Stomach (tissue), 4 donors: ENCODE results near the gene DDAH1.

Experiments
- EP300 ChIP-seq: sonication (generic); formaldehyde crosslinking; IDR thresholded peaks from one replicate; pipeline ENCODE4 v1.6.1; 2017; ENCODE audit warnings: antibody characterized with exemption
- POLR2A ChIP-seq, 4 donors: fragments of 450-650 bp; IDR thresholded peaks; one replicate each; pipeline ENCODE4 v1.6.1; 2016; ENCODE audit warnings: antibody characterized with exemption in 4 of 4, control low read depth in 2 of 4, mild to moderate bottlenecking in 1 of 4, moderate library complexity in 1 of 4
- TF ChIP-seq, protein P1 (sequence below), 7 experiments: fragments of 450-650 bp in 4 of 7; fragments of 200-600 bp in 3 of 7; sonication (generic) in 3 of 7; IDR thresholded peaks; one replicate each; pipeline ENCODE4 v1.5.1; 2016 to 2019; ENCODE audit warnings: antibody characterized with exemption in 7 of 7, control low read depth in 2 of 7, mild to moderate bottlenecking in 1 of 7

GRCh38 chr1:85333186-85333585 lies 131.8 kb downstream of the DDAH1 start:
- TF ChIP-seq, protein P1, sequence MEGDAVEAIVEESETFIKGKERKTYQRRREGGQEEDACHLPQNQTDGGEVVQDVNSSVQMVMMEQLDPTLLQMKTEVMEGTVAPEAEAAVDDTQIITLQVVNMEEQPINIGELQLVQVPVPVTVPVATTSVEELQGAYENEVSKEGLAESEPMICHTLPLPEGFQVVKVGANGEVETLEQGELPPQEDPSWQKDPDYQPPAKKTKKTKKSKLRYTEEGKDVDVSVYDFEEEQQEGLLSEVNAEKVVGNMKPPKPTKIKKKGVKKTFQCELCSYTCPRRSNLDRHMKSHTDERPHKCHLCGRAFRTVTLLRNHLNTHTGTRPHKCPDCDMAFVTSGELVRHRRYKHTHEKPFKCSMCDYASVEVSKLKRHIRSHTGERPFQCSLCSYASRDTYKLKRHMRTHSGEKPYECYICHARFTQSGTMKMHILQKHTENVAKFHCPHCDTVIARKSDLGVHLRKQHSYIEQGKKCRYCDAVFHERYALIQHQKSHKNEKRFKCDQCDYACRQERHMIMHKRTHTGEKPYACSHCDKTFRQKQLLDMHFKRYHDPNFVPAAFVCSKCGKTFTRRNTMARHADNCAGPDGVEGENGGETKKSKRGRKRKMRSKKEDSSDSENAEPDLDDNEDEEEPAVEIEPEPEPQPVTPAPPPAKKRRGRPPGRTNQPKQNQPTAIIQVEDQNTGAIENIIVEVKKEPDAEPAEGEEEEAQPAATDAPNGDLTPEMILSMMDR (IDR thresholded peaks at IDR 0.05): no peak
- TF ChIP-seq POLR2A (IDR thresholded peaks at IDR 0.05) (no peak), EP300 (no peak)
